ENCODE measurements around the gene CYLD. TPM values are rescaled to one million over a fixed set of nuclear protein-coding genes. Genes with fewer than 3 reads are reported as not detected.

CYLD gene
- polyA plus RNA-seq, 1 donor (not counting 4 experiments of a cell fraction or from before 2014, with no cell fraction given) = 24.7 TPM

DNA sequence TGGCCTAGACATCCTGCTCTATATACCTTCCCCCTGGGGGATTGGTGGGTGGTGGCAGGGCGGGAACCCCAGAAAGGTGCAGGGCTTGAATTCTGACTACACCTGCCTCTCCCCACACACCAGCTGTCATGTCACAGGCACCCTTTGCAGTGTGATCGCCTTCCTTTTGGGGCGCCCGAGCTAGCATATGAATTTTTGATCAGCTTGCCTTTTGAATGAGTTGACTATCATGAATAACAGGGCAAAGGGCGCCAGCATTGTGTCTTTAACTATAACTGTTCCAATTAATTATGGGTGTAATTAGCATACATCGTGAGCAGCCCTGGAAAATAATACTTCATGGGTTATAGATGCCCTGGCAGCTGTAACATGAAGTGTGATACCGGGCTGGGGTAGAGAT is 72.7 kb downstream of the CYLD start:
- Histone ChIP-seq H3K4me3 (ENCODE audit: control insufficient read depth in 2 of 3, extremely low read depth in 1 of 3, insufficient read depth in 2 of 3, low read depth in 1 of 3, low read length in 3 of 3) (no peak overlapping the region), H3K27me3 (ENCODE audit: control insufficient read depth, extremely low read depth, insufficient read depth, low read length) (no peaks in the 10 kb centered on the region), H4K20me1 (ENCODE audit: control insufficient read depth, extremely low read depth, insufficient read depth, low read length) (no peaks in the 10 kb centered on the region), H3K27ac (ENCODE audit: control insufficient read depth, insufficient read depth, low read length) (no peak overlapping the region), H3K79me2 (ENCODE audit: control insufficient read depth, insufficient read depth, low read length) (no peaks in the 10 kb centered on the region), H3K9me1 (ENCODE audit: control insufficient read depth, extremely low read depth, insufficient read depth, low read length) (no peaks in the 10 kb centered on the region), H3K4me2 (ENCODE audit: control insufficient read depth, extremely low read depth, insufficient read depth, low read depth, low read length) (no peak overlapping the region), H2AFZ (ENCODE audit: control insufficient read depth, low read length) (no peak overlapping the region), H3K9me3 (ENCODE audit: control insufficient read depth, low read depth, low read length) (no peaks in the 10 kb centered on the region), H3K9ac (ENCODE audit: control insufficient read depth, extremely low read depth, insufficient read depth, low read length) (no peak overlapping the region), H3K36me3 (ENCODE audit: control insufficient read depth in 2 of 2, extremely low read depth in 1 of 2, insufficient read depth in 2 of 2, low read length in 2 of 2) (no peaks in the 10 kb centered on the region), H3K4me1 (ENCODE audit: control insufficient read depth, extremely low read depth, insufficient read depth, low read length) (no peaks in the 10 kb centered on the region)
- FAIRE-seq (no peak), DNase-seq (ENCODE audit: low read depth, low spot score) (no peak)
- dilution Hi-C loops (cut with MboI; ENCODE audit: extremely low pct_ligation_motif_present, low sequenced_read_pairs) = no loop called here
- TF ChIP-seq, protein P1, sequence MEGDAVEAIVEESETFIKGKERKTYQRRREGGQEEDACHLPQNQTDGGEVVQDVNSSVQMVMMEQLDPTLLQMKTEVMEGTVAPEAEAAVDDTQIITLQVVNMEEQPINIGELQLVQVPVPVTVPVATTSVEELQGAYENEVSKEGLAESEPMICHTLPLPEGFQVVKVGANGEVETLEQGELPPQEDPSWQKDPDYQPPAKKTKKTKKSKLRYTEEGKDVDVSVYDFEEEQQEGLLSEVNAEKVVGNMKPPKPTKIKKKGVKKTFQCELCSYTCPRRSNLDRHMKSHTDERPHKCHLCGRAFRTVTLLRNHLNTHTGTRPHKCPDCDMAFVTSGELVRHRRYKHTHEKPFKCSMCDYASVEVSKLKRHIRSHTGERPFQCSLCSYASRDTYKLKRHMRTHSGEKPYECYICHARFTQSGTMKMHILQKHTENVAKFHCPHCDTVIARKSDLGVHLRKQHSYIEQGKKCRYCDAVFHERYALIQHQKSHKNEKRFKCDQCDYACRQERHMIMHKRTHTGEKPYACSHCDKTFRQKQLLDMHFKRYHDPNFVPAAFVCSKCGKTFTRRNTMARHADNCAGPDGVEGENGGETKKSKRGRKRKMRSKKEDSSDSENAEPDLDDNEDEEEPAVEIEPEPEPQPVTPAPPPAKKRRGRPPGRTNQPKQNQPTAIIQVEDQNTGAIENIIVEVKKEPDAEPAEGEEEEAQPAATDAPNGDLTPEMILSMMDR (optimal IDR thresholded peaks at IDR 0.05 in 1 of 3, IDR thresholded peaks at IDR 0.05 in 1 of 3, conservative IDR thresholded peaks at IDR 0.05 in 1 of 3; ENCODE audit: extremely low read depth in 1 of 3, insufficient read depth in 2 of 3, low read length in 3 of 3) = no peak
- TF ChIP-seq EZH2 (IDR thresholded peaks at IDR 0.05; ENCODE audit: low read length) = no peak

- Histone ChIP-seq H4K20me1 (ENCODE audit: control insufficient read depth, extremely low read depth, insufficient read depth, low read length) (no peaks in the 10 kb centered on the region), H3K9ac (ENCODE audit: control insufficient read depth, extremely low read depth, insufficient read depth, low read length) (no peak overlapping the region), H3K36me3 (ENCODE audit: control insufficient read depth in 2 of 2, extremely low read depth in 1 of 2, insufficient read depth in 2 of 2, low read length in 2 of 2) (no peaks in the 10 kb centered on the region), H3K9me3 (ENCODE audit: control insufficient read depth, low read depth, low read length) (no peaks in the 10 kb centered on the region), H3K79me2 (ENCODE audit: control insufficient read depth, insufficient read depth, low read length) (no peaks in the 10 kb centered on the region), H3K27me3 (ENCODE audit: control insufficient read depth, extremely low read depth, insufficient read depth, low read length) (no peaks in the 10 kb centered on the region), H3K4me2 (ENCODE audit: control insufficient read depth, extremely low read depth, insufficient read depth, low read depth, low read length) (no peak overlapping the region), H2AFZ (ENCODE audit: control insufficient read depth, low read length) (no peak overlapping the region), H3K9me1 (ENCODE audit: control insufficient read depth, extremely low read depth, insufficient read depth, low read length) (no peaks in the 10 kb centered on the region), H3K4me1 (ENCODE audit: control insufficient read depth, extremely low read depth, insufficient read depth, low read length) (no peaks in the 10 kb centered on the region), H3K4me3 (ENCODE audit: control insufficient read depth in 2 of 3, extremely low read depth in 1 of 3, insufficient read depth in 2 of 3, low read depth in 1 of 3, low read length in 3 of 3) (no peak overlapping the region), H3K27ac (ENCODE audit: control insufficient read depth, insufficient read depth, low read length) (no peak overlapping the region)
- dilution Hi-C loops (cut with MboI; ENCODE audit: extremely low pct_ligation_motif_present, low sequenced_read_pairs) = no loop called here
- FAIRE-seq (no peak), DNase-seq (ENCODE audit: low read depth, low spot score) (no peak)
- TF ChIP-seq, protein P1 (optimal IDR thresholded peaks at IDR 0.05 in 1 of 3, IDR thresholded peaks at IDR 0.05 in 1 of 3, conservative IDR thresholded peaks at IDR 0.05 in 1 of 3; ENCODE audit: extremely low read depth in 1 of 3, insufficient read depth in 2 of 3, low read length in 3 of 3) = no peak
- no peak for TF ChIP-seq EZH2 (IDR thresholded peaks at IDR 0.05; ENCODE audit: low read length)
Measured at GRCh38 chr16:50815382-50815781, 73.5 kb downstream of the CYLD start.
